Measurements from ENCODE around the gene SORD. TPM values are rescaled to one million over a fixed set of nuclear protein-coding genes. Genes with fewer than 3 reads are reported as not detected.

Gene SORD
- total RNA-seq, 1 experiment from 2014 or later: 116 TPM

GRCh38 chr15:45048794-45049631, 26.0 kb downstream of the SORD start:
- TF ChIP-seq FOSL1 (IDR thresholded peaks at IDR 0.05; ENCODE audit: low read depth) (no peak), ELF1 (IDR thresholded peaks at IDR 0.05; ENCODE audit: borderline replicate concordance, low read depth) (no peak), TCF7L2 (IDR thresholded peaks at IDR 0.05; ENCODE audit: borderline replicate concordance, extremely low read depth, insufficient read depth, insufficient read length) (no peak), POLR2AphosphoS5 (IDR thresholded peaks at IDR 0.05; ENCODE audit: low read depth, low read length) (no peak), ZFX (IDR thresholded peaks at IDR 0.05) (no peak), YY1 (IDR thresholded peaks at IDR 0.05; ENCODE audit: extremely low read depth, insufficient replicate concordance, low read depth, low read length) (no peak), ZNF274 (IDR thresholded peaks at IDR 0.05; ENCODE audit: low read depth, low read length) (no peak), CEBPB (IDR thresholded peaks at IDR 0.05; ENCODE audit: low read depth) (no peak), RAD21 (IDR thresholded peaks at IDR 0.05; ENCODE audit: low read depth) (no peak), EZH2 (IDR thresholded peaks at IDR 0.05) (no peak), EGR1 (IDR thresholded peaks at IDR 0.05; ENCODE audit: low read depth) (no peak), CBX3 (IDR thresholded peaks at IDR 0.05; ENCODE audit: low read depth) (no peak), EZH2phosphoT487 (IDR thresholded peaks at IDR 0.05; ENCODE audit: borderline replicate concordance) (no peak)
- TF ChIP-seq, protein P1, sequence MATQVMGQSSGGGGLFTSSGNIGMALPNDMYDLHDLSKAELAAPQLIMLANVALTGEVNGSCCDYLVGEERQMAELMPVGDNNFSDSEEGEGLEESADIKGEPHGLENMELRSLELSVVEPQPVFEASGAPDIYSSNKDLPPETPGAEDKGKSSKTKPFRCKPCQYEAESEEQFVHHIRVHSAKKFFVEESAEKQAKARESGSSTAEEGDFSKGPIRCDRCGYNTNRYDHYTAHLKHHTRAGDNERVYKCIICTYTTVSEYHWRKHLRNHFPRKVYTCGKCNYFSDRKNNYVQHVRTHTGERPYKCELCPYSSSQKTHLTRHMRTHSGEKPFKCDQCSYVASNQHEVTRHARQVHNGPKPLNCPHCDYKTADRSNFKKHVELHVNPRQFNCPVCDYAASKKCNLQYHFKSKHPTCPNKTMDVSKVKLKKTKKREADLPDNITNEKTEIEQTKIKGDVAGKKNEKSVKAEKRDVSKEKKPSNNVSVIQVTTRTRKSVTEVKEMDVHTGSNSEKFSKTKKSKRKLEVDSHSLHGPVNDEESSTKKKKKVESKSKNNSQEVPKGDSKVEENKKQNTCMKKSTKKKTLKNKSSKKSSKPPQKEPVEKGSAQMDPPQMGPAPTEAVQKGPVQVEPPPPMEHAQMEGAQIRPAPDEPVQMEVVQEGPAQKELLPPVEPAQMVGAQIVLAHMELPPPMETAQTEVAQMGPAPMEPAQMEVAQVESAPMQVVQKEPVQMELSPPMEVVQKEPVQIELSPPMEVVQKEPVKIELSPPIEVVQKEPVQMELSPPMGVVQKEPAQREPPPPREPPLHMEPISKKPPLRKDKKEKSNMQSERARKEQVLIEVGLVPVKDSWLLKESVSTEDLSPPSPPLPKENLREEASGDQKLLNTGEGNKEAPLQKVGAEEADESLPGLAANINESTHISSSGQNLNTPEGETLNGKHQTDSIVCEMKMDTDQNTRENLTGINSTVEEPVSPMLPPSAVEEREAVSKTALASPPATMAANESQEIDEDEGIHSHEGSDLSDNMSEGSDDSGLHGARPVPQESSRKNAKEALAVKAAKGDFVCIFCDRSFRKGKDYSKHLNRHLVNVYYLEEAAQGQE (IDR thresholded peaks at IDR 0.05; ENCODE audit: low read depth): no peak
- TF ChIP-seq, protein P2, sequence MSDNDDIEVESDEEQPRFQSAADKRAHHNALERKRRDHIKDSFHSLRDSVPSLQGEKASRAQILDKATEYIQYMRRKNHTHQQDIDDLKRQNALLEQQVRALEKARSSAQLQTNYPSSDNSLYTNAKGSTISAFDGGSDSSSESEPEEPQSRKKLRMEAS (IDR thresholded peaks at IDR 0.05): no peak
- TF ChIP-seq, protein P3, sequence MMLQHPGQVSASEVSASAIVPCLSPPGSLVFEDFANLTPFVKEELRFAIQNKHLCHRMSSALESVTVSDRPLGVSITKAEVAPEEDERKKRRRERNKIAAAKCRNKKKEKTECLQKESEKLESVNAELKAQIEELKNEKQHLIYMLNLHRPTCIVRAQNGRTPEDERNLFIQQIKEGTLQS (IDR thresholded peaks at IDR 0.05): no peak
- ChIA-PET RAD21 (ENCODE audit: low non-redundant PET in 1 of 2, low total read pairs in 2 of 2, uncharacterized antibody in 2 of 2, unreplicated experiment in 2 of 2) (no interaction called here), CTCF (no interaction called here), POLR2A (no interaction called here)
- Histone ChIP-seq H4K20me1 (ENCODE audit: insufficient read depth) (no peaks in the 10 kb centered on the region), H3K4me3 (replicated peaks in 1 of 2; ENCODE audit: low read depth in 1 of 2, low read length in 2 of 2) (no peak overlapping the region), H2AFZ (ENCODE audit: low read depth, low read length, poor library complexity, severe bottlenecking) (no peak overlapping the region), H3K9ac (ENCODE audit: low read length) (no peak overlapping the region), H3K79me2 (ENCODE audit: insufficient read depth, low read length) (peaks cover 22% of the 10 kb centered on the region), H3K9me2 (ENCODE audit: insufficient read depth) (no peaks in the 10 kb centered on the region), H3K27ac (ENCODE audit: low read depth, low read length) (no peak overlapping the region), H3K27me3 (ENCODE audit: insufficient read depth, low read length) (no peaks in the 10 kb centered on the region), H3K36me3 (ENCODE audit: control insufficient read depth in 1 of 2, insufficient read depth in 2 of 2, low read length in 2 of 2) (peaks cover 6 to 29% of the 10 kb centered on the region in 2 experiments; a peak in 2 of 4 replicates), H3K4me2 (ENCODE audit: low read length) (no peak overlapping the region), H3K9me3 (ENCODE audit: control insufficient read depth in 1 of 2, insufficient read depth in 1 of 2, low read depth in 1 of 2, low read length in 2 of 2) (no peaks in the 10 kb centered on the region), H3K4me1 (ENCODE audit: control insufficient read depth in 1 of 2, insufficient read depth in 2 of 2, low read length in 2 of 2) (no peaks in the 10 kb centered on the region)
- DNase-seq (ENCODE audit: low read depth, low spot score) (no peak), ATAC-seq (no peak)
- BruUV-seq (replicated peaks): no TSS peak
- intact Hi-C loops (cut with micrococcal nuclease): no loop called here

Measured in HCT116 (cell line).